Stimulated activated CD8-positive, alpha-beta memory T cell treated with anti-CD3 and anti-CD28 coated beads, Interleukin-7, amount 100 ng/mL, for 48 hours (primary cell): ENCODE results near the gene NME7.
"Not testable (repeated sequence)": the region's sequence is repeated elsewhere in the genome, so short reads cannot be mapped to it uniquely, and the experiment has no call there.

Source experiments
- DNase-seq, 2 donors: peaks; one replicate each; pipeline ENCODE4 v3.0.0-alpha.2; 2020; ENCODE audit warnings: low read depth in 1 of 2; ENCODE audit errors: extremely low read depth in 1 of 2

Gene NME7

GRCh38 chr1:169130683-169131082 is 236.9 kb downstream of the NME7 start:
- no peak for DNase-seq

- no peak for DNase-seq
Measured at GRCh38 chr1:169129109-169129784, 238.3 kb downstream of the NME7 start.

GRCh38 chr1:169128562-169128961 is 239.0 kb downstream of the NME7 start:
- DNase-seq = no peak

- no peak for DNase-seq
Measured at GRCh38 chr1:169127305-169127704, 240.3 kb downstream of the NME7 start.

- no peak for DNase-seq
Measured at GRCh38 chr1:169126335-169126734, 241.3 kb downstream of the NME7 start.

GRCh38 chr1:169125597-169125996 is 242.0 kb downstream of the NME7 start:
- not testable (repeated sequence) for DNase-seq

- no peak for DNase-seq
Measured at GRCh38 chr1:169124459-169124858, 243.1 kb downstream of the NME7 start.

GRCh38 chr1:169122976-169123375 is 244.6 kb downstream of the NME7 start:
- no peak for DNase-seq

GRCh38 chr1:169121146-169121923 is 246.3 kb downstream of the NME7 start:
- no peak for DNase-seq

GRCh38 chr1:169120066-169120465 is 247.5 kb downstream of the NME7 start:
- DNase-seq = no peak

- no peak for DNase-seq
Measured at GRCh38 chr1:169119405-169119804, 248.2 kb downstream of the NME7 start.

- DNase-seq = no peak
Measured at GRCh38 chr1:169118227-169118626, 249.4 kb downstream of the NME7 start.

GRCh38 chr1:169117599-169117998 is 250.0 kb downstream of the NME7 start:
- DNase-seq = no peak

GRCh38 chr1:169117014-169117413 is 250.6 kb downstream of the NME7 start:
- no peak for DNase-seq

GRCh38 chr1:169115891-169116585 is 251.6 kb downstream of the NME7 start:
- DNase-seq = no peak

GRCh38 chr1:169113613-169114119 is 253.9 kb downstream of the NME7 start:
- DNase-seq = no peak

GRCh38 chr1:169112241-169112640 is 255.4 kb downstream of the NME7 start:
- DNase-seq = no peak

- DNase-seq = no peak
Measured at GRCh38 chr1:169111472-169111871, 256.1 kb downstream of the NME7 start.

GRCh38 chr1:169110689-169111447 is 256.7 kb downstream of the NME7 start:
- DNase-seq = no peak

- no peak for DNase-seq
Measured at GRCh38 chr1:169110236-169110635, 257.4 kb downstream of the NME7 start.
